ENCODE measurements around the gene CCDC152. TPM values are rescaled to one million over a fixed set of nuclear protein-coding genes. Genes with fewer than 3 reads are reported as not detected.
A peak's percentile ranks its signal among the peaks of the same experiment; 100 is the strongest.

The CCDC152 gene
- total RNA-seq, result 1 to 10 TPM in 1 of 2 donors, not detected in 1; 1.3 TPM

- DNase-seq, result peak; percentile 14 to 34 (median 28)
- Histone ChIP-seq H3K4me1 (no peaks in the 10 kb centered on the region), H3K9me3 (no peaks in the 10 kb centered on the region), H3K36me3 (replicated peaks in 1 of 2; ENCODE audit: insufficient read depth in 1 of 2, low read depth in 2 of 2) (no peaks in the 10 kb centered on the region), H3K27me3 (no peaks in the 10 kb centered on the region), H3K27ac (no peak within 1 kb of the TSS), H3K4me3 (peak within 1 kb of the TSS in 1 of 2 donors; percentile 22)
- peak; percentile 64 for ATAC-seq
- WGBS, 2 donors, result 15% methylated on average over 35 of the region's 35 CpGs
- intact Hi-C loops (cut with DNase I), result no loop called here
- no peak for TF ChIP-seq POLR2A (IDR thresholded peaks at IDR 0.05)
- TF ChIP-seq, protein P1, sequence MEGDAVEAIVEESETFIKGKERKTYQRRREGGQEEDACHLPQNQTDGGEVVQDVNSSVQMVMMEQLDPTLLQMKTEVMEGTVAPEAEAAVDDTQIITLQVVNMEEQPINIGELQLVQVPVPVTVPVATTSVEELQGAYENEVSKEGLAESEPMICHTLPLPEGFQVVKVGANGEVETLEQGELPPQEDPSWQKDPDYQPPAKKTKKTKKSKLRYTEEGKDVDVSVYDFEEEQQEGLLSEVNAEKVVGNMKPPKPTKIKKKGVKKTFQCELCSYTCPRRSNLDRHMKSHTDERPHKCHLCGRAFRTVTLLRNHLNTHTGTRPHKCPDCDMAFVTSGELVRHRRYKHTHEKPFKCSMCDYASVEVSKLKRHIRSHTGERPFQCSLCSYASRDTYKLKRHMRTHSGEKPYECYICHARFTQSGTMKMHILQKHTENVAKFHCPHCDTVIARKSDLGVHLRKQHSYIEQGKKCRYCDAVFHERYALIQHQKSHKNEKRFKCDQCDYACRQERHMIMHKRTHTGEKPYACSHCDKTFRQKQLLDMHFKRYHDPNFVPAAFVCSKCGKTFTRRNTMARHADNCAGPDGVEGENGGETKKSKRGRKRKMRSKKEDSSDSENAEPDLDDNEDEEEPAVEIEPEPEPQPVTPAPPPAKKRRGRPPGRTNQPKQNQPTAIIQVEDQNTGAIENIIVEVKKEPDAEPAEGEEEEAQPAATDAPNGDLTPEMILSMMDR (IDR thresholded peaks at IDR 0.05), result no peak
Observed at GRCh38 chr5:42756606-42757601, at the start of gene CCDC152. CCDC152 (plus strand) TSS chr5:42756818; CDS start chr5:42759122, 2,304 bp downstream.

- no peak for DNase-seq
- H3K36me3 ChIP-seq (replicated peaks in 1 of 2; ENCODE audit: insufficient read depth in 1 of 2, low read depth in 2 of 2), result no peaks in the 10 kb centered on the region
- intact Hi-C loops (cut with DNase I), result no loop called here
- TF ChIP-seq, protein P1 (IDR thresholded peaks at IDR 0.05), result no peak
- TF ChIP-seq POLR2A (IDR thresholded peaks at IDR 0.05), result no peak
- WGBS, 2 donors, result 73% methylated on average over 3 of the region's 3 CpGs
- H3K4me3 ChIP-seq, result no peak overlapping the region
- ATAC-seq, result no peak
- H3K4me1 ChIP-seq, result no peaks in the 10 kb centered on the region
- H3K27ac ChIP-seq, result no peak overlapping the region
- H3K9me3 ChIP-seq, result no peaks in the 10 kb centered on the region
- H3K27me3 ChIP-seq, result no peaks in the 10 kb centered on the region
Observed at GRCh38 chr5:42715785-42716184, 40.8 kb upstream of the CCDC152 start.

GRCh38 chr5:42718591-42718990 is 38.0 kb upstream of the CCDC152 start:
- DNase-seq (no peak), ATAC-seq (no peak)
- Histone ChIP-seq H3K36me3 (replicated peaks in 1 of 2; ENCODE audit: insufficient read depth in 1 of 2, low read depth in 2 of 2) (no peaks in the 10 kb centered on the region), H3K27ac (no peak overlapping the region), H3K27me3 (no peaks in the 10 kb centered on the region), H3K9me3 (no peaks in the 10 kb centered on the region), H3K4me3 (no peak overlapping the region), H3K4me1 (no peaks in the 10 kb centered on the region)
- WGBS, 2 donors, result 74 to 81% methylated on average over 4 of the region's 4 CpGs
- intact Hi-C loops (cut with DNase I), result no loop called here
- no peak for TF ChIP-seq POLR2A (IDR thresholded peaks at IDR 0.05)
- TF ChIP-seq, protein P1 (IDR thresholded peaks at IDR 0.05), result no peak

- no peaks in the 10 kb centered on the region for H3K27me3 ChIP-seq
- intact Hi-C loops (cut with DNase I), result no loop called here
Observed at GRCh38 chr5:42719034-42719433, 37.6 kb upstream of the CCDC152 start.

More at GRCh38 chr5:42719034-42719433, 37.6 kb upstream of the CCDC152 start:
- Histone ChIP-seq H3K36me3 (replicated peaks in 1 of 2; ENCODE audit: insufficient read depth in 1 of 2, low read depth in 2 of 2) (no peaks in the 10 kb centered on the region), H3K4me3 (no peak overlapping the region), H3K27ac (no peak overlapping the region), H3K4me1 (no peaks in the 10 kb centered on the region), H3K9me3 (no peaks in the 10 kb centered on the region)
- no peak for TF ChIP-seq POLR2A (IDR thresholded peaks at IDR 0.05)
- TF ChIP-seq, protein P1 (IDR thresholded peaks at IDR 0.05), result no peak
- DNase-seq (no peak), ATAC-seq (no peak)
- WGBS, 2 donors, result 76 to 90% methylated on average over 2 of the region's 2 CpGs
